ENCODE data around the gene SNX1.

DNA sequence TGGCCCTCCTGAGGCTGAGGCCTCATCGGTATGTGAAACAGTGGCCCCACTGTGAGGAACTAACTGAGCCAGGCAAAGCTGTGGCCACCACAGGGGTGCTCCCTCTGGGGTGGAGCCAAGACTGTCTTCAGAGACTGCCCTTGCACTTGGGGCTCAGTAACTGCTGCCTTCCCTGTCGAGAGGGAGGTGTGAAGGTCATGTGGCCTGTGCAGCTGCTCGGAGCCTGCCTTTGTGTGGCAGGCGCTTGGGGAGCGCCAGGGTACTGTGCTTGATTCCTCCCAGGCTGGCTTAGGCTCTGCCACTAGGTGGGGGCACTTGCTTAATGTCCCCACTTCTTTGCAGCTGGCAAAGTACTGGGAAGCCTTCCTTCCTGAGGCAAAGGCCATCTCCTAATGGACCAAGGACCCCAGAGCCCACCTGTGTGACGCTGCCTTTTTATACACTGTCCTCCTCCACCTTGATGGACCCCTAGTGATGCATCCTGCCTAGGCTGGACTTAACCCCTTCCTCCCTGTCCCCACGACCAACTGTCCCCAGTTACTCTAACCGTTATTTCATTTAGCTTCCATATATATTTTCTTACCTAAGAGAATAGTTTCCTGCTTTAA, 41.5 kb downstream of the SNX1 start:
- TF ChIP-seq CTCF (conservative IDR thresholded peaks at IDR 0.05) (no peak), ZFX (IDR thresholded peaks at IDR 0.05) (no peak)

Data from C4-2B (cell line).